SU-DHL-6 (cell line): Measurements from ENCODE around the gene MGAT5B.

Experiments
- EZH2phosphoT487 ChIP-seq: fragments of 200-600 bp; sonication (generic), shearing (Covaris generic); conservative IDR thresholded peaks from 2 replicates; pipeline ENCODE4 v1.6.1; 2018; ENCODE audit warnings: mild to moderate bottlenecking, antibody characterized with exemption, low read length, moderate library complexity, mixed read lengths
- TF ChIP-seq, protein P1 (sequence below): fragments of 200-600 bp; sonication (generic); IDR thresholded peaks from one replicate; pipeline ENCODE4 v1.5.1; 2017; ENCODE audit warnings: antibody characterized with exemption, mild to moderate bottlenecking, low read length, moderate library complexity; ENCODE audit not compliant: insufficient read depth, poor library complexity, severe bottlenecking

GRCh38 chr17:76820561-76820960, 47.6 kb upstream of the MGAT5B start:
- TF ChIP-seq, protein P1, sequence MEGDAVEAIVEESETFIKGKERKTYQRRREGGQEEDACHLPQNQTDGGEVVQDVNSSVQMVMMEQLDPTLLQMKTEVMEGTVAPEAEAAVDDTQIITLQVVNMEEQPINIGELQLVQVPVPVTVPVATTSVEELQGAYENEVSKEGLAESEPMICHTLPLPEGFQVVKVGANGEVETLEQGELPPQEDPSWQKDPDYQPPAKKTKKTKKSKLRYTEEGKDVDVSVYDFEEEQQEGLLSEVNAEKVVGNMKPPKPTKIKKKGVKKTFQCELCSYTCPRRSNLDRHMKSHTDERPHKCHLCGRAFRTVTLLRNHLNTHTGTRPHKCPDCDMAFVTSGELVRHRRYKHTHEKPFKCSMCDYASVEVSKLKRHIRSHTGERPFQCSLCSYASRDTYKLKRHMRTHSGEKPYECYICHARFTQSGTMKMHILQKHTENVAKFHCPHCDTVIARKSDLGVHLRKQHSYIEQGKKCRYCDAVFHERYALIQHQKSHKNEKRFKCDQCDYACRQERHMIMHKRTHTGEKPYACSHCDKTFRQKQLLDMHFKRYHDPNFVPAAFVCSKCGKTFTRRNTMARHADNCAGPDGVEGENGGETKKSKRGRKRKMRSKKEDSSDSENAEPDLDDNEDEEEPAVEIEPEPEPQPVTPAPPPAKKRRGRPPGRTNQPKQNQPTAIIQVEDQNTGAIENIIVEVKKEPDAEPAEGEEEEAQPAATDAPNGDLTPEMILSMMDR, result no peak
- no peak for TF ChIP-seq EZH2phosphoT487
